OCI-LY1 (cell line): Measurements from ENCODE around the gene AMIGO3.

Source experiments
- H2AFZ ChIP-seq: fragments of 200-600 bp; sonication (generic), shearing (Covaris generic); 2 replicates; pipeline ENCODE4 v1.6.0; 2014; ENCODE audit warnings: antibody characterized with exemption, mild to moderate bottlenecking, low read length
- H3F3A ChIP-seq: fragments of 200-600 bp; sonication (generic), shearing (Covaris generic); 2 replicates; pipeline ENCODE4 v1.6.0; 2014; ENCODE audit warnings: mild to moderate bottlenecking, antibody characterized with exemption, low read length, moderate library complexity; ENCODE audit not compliant: insufficient read depth
- H3K27ac ChIP-seq: fragments of 200-600 bp; sonication (generic); 2 replicates; pipeline ENCODE4 v1.5.1; 2014; ENCODE audit warnings: low read length, mixed run types, mild to moderate bottlenecking, low read depth; ENCODE audit not compliant: poor library complexity, severe bottlenecking
- H3K27me3 ChIP-seq: fragments of 200-600 bp; sonication (generic); 2 replicates; pipeline ENCODE4 v1.6.0; 2014; ENCODE audit warnings: antibody characterized with exemption, mild to moderate bottlenecking, low read length, moderate library complexity; ENCODE audit not compliant: insufficient read depth
- H3K36me3 ChIP-seq: fragments of 200-600 bp; sonication (generic); 2 replicates; pipeline ENCODE4 v1.6.1; 2014; ENCODE audit warnings: mild to moderate bottlenecking, antibody characterized with exemption, low read length, moderate library complexity, mixed read lengths; ENCODE audit not compliant: insufficient read depth
- H3K4me1 ChIP-seq: fragments of 200-600 bp; sonication (generic); 2 replicates; pipeline ENCODE4 v1.5.1; 2014; ENCODE audit warnings: mild to moderate bottlenecking, low read length, moderate library complexity; ENCODE audit not compliant: insufficient read depth, severe bottlenecking
- H3K4me2 ChIP-seq: fragments of 200-600 bp; sonication (generic), shearing (Covaris generic); 2 replicates; pipeline ENCODE4 v1.6.1; 2014; ENCODE audit warnings: low read length
- H3K4me3 ChIP-seq: fragments of 200-600 bp; sonication (generic); 2 replicates; pipeline ENCODE4 v1.5.1; 2014; ENCODE audit warnings: low read length, low read depth, mild to moderate bottlenecking, mixed read lengths; ENCODE audit not compliant: poor library complexity, severe bottlenecking
- H3K79me2 ChIP-seq: fragments of 200-600 bp; shearing (Covaris generic); 2 replicates; pipeline ENCODE4 v1.6.1; 2016; ENCODE audit warnings: mixed run types, low read length, mixed read lengths; ENCODE audit not compliant: insufficient read depth
- H3K9ac ChIP-seq: fragments of 200-600 bp; sonication (generic), shearing (Covaris generic); 2 replicates; pipeline ENCODE4 v1.6.1; 2014; ENCODE audit warnings: mild to moderate bottlenecking, low read length, mixed read lengths
- H3K9me2 ChIP-seq: fragments of 200-600 bp; sonication (generic), shearing (Covaris generic); 2 replicates; pipeline ENCODE4 v1.6.1; 2014; ENCODE audit warnings: low read depth, mild to moderate bottlenecking, low read length, mixed read lengths
- H3K9me3 ChIP-seq: fragments of 200-600 bp; shearing (Covaris generic); 2 replicates; pipeline ENCODE4 v1.6.1; 2014; ENCODE audit warnings: low read length, mixed read lengths
- H4K20me1 ChIP-seq: fragments of 200-600 bp; sonication (generic), shearing (Covaris generic); 2 replicates; pipeline ENCODE4 v1.6.0; 2016; ENCODE audit warnings: mild to moderate bottlenecking, low read length; ENCODE audit not compliant: insufficient read depth
- EZH2 ChIP-seq: fragments of 200-600 bp; sonication (generic), shearing (Covaris generic); IDR thresholded peaks from 2 replicates; pipeline ENCODE4 v1.8.0; 2017; ENCODE audit warnings: borderline replicate concordance, mixed run types, mild to moderate bottlenecking, antibody characterized with exemption, low read length, moderate library complexity, mixed read lengths
- TF ChIP-seq, protein P1 (sequence below): fragments of 200-600 bp; sonication (generic), shearing (Covaris generic); IDR thresholded peaks from 2 replicates; pipeline ENCODE4 v1.5.1; 2017; ENCODE audit warnings: mild to moderate bottlenecking, antibody characterized with exemption, low read length, moderate library complexity, mixed read lengths

AMIGO3 gene

DNA sequence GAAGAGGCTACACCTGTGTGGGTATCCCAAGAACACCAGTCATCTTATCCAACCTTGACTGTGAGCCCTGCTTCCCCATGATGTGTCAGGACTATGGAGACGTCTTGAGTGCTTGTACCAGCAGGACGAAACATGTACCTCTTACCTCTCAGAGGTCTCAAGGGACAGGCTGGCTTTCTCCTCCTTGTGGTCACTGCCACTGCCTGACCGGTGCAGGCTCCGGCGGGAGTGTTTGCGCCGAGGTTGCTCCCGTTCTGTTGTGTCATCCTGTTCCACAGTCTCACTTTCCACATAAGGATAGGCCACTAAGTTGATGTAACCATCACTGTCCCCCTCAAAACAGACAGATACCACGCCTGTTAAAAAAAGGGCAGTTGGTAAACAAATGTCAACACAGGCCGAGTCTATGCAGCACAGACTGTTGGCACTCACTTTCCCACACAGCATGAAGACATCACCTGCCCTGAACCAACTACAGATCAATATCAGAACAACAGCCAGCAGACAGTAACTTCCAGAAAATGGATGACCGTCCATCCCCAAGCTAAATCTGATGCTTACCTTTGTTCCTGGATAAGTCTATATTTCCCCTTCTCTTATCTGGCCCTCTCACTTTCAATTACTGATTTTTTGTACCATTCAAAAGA, 18.7 kb upstream of the AMIGO3 start:
- Histone ChIP-seq H3K9ac (no peak overlapping the region), H4K20me1 (no peaks in the 10 kb centered on the region), H2AFZ (no peak overlapping the region), H3K36me3 (peaks cover 47% of the 10 kb centered on the region), H3K4me2 (no peak overlapping the region), H3K9me2 (no peaks in the 10 kb centered on the region), H3F3A (no peaks in the 10 kb centered on the region), H3K79me2 (no peaks in the 10 kb centered on the region), H3K27me3 (no peaks in the 10 kb centered on the region), H3K4me1 (no peaks in the 10 kb centered on the region), H3K27ac (no peak overlapping the region), H3K9me3 (no peaks in the 10 kb centered on the region), H3K4me3 (no peak overlapping the region)
- TF ChIP-seq, protein P1, sequence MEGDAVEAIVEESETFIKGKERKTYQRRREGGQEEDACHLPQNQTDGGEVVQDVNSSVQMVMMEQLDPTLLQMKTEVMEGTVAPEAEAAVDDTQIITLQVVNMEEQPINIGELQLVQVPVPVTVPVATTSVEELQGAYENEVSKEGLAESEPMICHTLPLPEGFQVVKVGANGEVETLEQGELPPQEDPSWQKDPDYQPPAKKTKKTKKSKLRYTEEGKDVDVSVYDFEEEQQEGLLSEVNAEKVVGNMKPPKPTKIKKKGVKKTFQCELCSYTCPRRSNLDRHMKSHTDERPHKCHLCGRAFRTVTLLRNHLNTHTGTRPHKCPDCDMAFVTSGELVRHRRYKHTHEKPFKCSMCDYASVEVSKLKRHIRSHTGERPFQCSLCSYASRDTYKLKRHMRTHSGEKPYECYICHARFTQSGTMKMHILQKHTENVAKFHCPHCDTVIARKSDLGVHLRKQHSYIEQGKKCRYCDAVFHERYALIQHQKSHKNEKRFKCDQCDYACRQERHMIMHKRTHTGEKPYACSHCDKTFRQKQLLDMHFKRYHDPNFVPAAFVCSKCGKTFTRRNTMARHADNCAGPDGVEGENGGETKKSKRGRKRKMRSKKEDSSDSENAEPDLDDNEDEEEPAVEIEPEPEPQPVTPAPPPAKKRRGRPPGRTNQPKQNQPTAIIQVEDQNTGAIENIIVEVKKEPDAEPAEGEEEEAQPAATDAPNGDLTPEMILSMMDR: no peak
- no peak for TF ChIP-seq EZH2

DNA sequence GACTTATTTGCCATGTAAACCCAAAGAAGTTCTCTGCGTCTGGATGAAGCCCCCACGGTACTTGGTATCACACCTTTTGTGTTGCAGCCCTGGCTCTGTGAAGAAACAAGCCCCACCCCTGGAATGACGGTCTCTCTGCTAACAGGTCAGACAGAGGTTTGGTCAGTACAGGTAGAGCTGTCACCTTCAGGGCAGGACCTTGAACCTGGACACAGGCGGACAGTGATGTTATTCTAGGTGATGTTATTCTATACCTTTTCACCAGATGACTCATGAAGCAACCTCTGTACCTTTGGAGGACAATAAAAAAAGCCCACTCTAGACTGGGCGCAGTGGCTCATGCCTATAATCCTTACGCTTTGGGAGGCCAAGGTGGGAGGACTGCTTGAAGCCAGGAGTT, 15.3 kb upstream of the AMIGO3 start:
- Histone ChIP-seq H4K20me1 (no peaks in the 10 kb centered on the region), H3K9me2 (no peaks in the 10 kb centered on the region), H3K9me3 (no peaks in the 10 kb centered on the region), H3K4me2 (no peak overlapping the region), H3K9ac (no peak overlapping the region), H2AFZ (no peak overlapping the region), H3K36me3 (peaks cover 68% of the 10 kb centered on the region), H3K27me3 (no peaks in the 10 kb centered on the region), H3K4me3 (no peak overlapping the region), H3K27ac (no peak overlapping the region), H3K79me2 (no peaks in the 10 kb centered on the region), H3F3A (no peaks in the 10 kb centered on the region), H3K4me1 (no peaks in the 10 kb centered on the region)
- TF ChIP-seq, protein P1: no peak
- no peak for TF ChIP-seq EZH2

DNA sequence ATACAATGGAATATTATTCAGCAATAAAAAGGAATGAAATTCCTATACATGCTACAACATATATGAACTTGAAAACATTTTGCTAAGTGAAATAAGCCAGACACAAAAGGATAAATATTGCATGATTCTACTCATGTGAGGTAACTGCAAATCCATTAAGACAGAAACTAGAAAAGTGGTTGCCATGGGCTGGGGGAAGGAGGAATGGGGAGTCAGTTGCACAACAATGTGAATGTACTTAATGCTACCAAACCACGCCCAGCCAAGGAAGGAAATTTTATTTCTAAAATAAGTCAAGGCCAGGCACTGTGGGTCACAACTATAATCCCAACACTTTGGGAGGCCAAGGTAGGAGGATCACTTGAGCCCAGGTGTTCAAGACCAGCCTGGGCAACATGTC, 14.1 kb upstream of the AMIGO3 start:
- H4K20me1 ChIP-seq: no peaks in the 10 kb centered on the region
- no peak overlapping the region for H3K9ac ChIP-seq
- H2AFZ ChIP-seq: no peak overlapping the region
- H3K4me1 ChIP-seq: no peaks in the 10 kb centered on the region
- no peaks in the 10 kb centered on the region for H3K79me2 ChIP-seq
- no peaks in the 10 kb centered on the region for H3K9me3 ChIP-seq
- no peak overlapping the region for H3K27ac ChIP-seq
- H3K9me2 ChIP-seq: no peaks in the 10 kb centered on the region
- TF ChIP-seq EZH2: no peak
- TF ChIP-seq, protein P1: no peak
- H3F3A ChIP-seq: no peaks in the 10 kb centered on the region
- H3K27me3 ChIP-seq: no peaks in the 10 kb centered on the region
- H3K36me3 ChIP-seq: peaks cover 64% of the 10 kb centered on the region
- H3K4me3 ChIP-seq: no peak overlapping the region
- no peak overlapping the region for H3K4me2 ChIP-seq
